GM23338 (cell line): ENCODE data around the gene RUNX3. TPM values are rescaled to one million over a fixed set of nuclear protein-coding genes. Genes with fewer than 3 reads are reported as not detected.

Experiments
- ATAC-seq: fragments of 200-7000 bp; cut with Tn5 transposase; 3 replicates; pipeline ENCODE4 v1.9.1; 2020
- DNase-seq: peaks from one replicate; pipeline ENCODE4 v3.0.0-alpha.2; 2015; ENCODE audit warnings: low spot score
- H2AFZ ChIP-seq: fragments of 200-600 bp; sonication (generic); 2 replicates; pipeline ENCODE4 v1.8.0; 2016; ENCODE audit warnings: antibody characterized with exemption, mild to moderate bottlenecking, moderate library complexity
- H3F3A ChIP-seq: fragments of 200-600 bp; sonication (generic); replicated peaks from 2 replicates; pipeline ENCODE4 v1.8.0; 2017; ENCODE audit warnings: antibody characterized with exemption, mixed run types, low read depth
- H3K27ac ChIP-seq: fragments of 200-600 bp; sonication (generic); 2 replicates; pipeline ENCODE4 v1.6.1; 2016; ENCODE audit warnings: low read depth
- H3K27me3 ChIP-seq: fragments of 200-600 bp; sonication (generic); 2 replicates; pipeline ENCODE4 v1.8.0; 2016; ENCODE audit warnings: mild to moderate bottlenecking, mixed run types, moderate library complexity; ENCODE audit not compliant: insufficient read depth
- H3K36me3 ChIP-seq: fragments of 200-600 bp; sonication (generic); 2 replicates; pipeline ENCODE4 v1.8.0; 2016; ENCODE audit warnings: mild to moderate bottlenecking; ENCODE audit not compliant: insufficient read depth
- H3K4me1 ChIP-seq: fragments of 200-600 bp; sonication (generic); 2 replicates; pipeline ENCODE4 v1.8.0; 2016; ENCODE audit warnings: mild to moderate bottlenecking, moderate library complexity; ENCODE audit not compliant: insufficient read depth
- H3K4me2 ChIP-seq: fragments of 200-600 bp; sonication (generic); 2 replicates; pipeline ENCODE4 v1.7.1; 2017; ENCODE audit warnings: mixed run types
- H3K4me3 ChIP-seq: fragments of 200-600 bp; sonication (generic); 2 replicates; pipeline ENCODE4 v1.6.1; 2016; ENCODE audit warnings: mixed run types
- H3K79me2 ChIP-seq: fragments of 200-600 bp; sonication (generic); replicated peaks from 2 replicates; pipeline ENCODE4 v1.8.0; 2017; ENCODE audit warnings: mild to moderate bottlenecking; ENCODE audit not compliant: insufficient read depth
- H3K9me2 ChIP-seq: fragments of 200-600 bp; sonication (generic); 2 replicates; pipeline ENCODE4 v1.8.0; 2017; ENCODE audit not compliant: insufficient read depth
- H4K20me1 ChIP-seq: fragments of 200-600 bp; sonication (generic); replicated peaks from 2 replicates; pipeline ENCODE4 v1.8.0; 2017; ENCODE audit warnings: mild to moderate bottlenecking; ENCODE audit not compliant: insufficient read depth
- H3K27ac Mint-ChIP-seq: 2 replicates; pipeline ENCODE4 v1.8.0; 2020; ENCODE audit warnings: inconsistent platforms, mild to moderate bottlenecking, moderate library complexity, mixed read lengths
- H3K27me3 Mint-ChIP-seq: 3 replicates; pipeline ENCODE4 v1.8.0; 2022; ENCODE audit warnings: low read depth, mild to moderate bottlenecking, moderate library complexity, mixed read lengths, inconsistent platforms; ENCODE audit not compliant: insufficient read depth, poor library complexity
- H3K36me3 Mint-ChIP-seq: 3 replicates; pipeline ENCODE4 v1.8.0; 2021; ENCODE audit warnings: low read depth, mild to moderate bottlenecking, inconsistent platforms, moderate library complexity, mixed read lengths
- H3K4me1 Mint-ChIP-seq: 3 replicates; pipeline ENCODE4 v1.8.0; 2020; ENCODE audit warnings: mild to moderate bottlenecking, inconsistent platforms, mixed read lengths
- H3K4me3 Mint-ChIP-seq: 3 replicates; pipeline ENCODE4 v1.8.0; 2021; ENCODE audit warnings: moderate library complexity, mild to moderate bottlenecking, inconsistent platforms, mixed read lengths
- H3K9me3 Mint-ChIP-seq: 3 replicates; pipeline ENCODE4 v1.8.0; 2020; ENCODE audit warnings: moderate library complexity, mild to moderate bottlenecking, inconsistent platforms, mixed read lengths
- CREB1 ChIP-seq: fragments of 250-450 bp; sonication (Bioruptor Pico); IDR thresholded peaks from 2 replicates; pipeline ENCODE4 v1.5.0; 2020; ENCODE audit warnings: low read depth, mild to moderate bottlenecking, moderate library complexity
- ETS1 ChIP-seq: IDR thresholded peaks from 2 replicates; pipeline ENCODE4 v1.6.1; 2016; ENCODE audit warnings: antibody characterized with exemption
- EZH2 ChIP-seq: fragments of 200-600 bp; sonication (generic); IDR thresholded peaks from one replicate; pipeline ENCODE4 v1.8.0; 2017; ENCODE audit warnings: antibody characterized with exemption, mild to moderate bottlenecking, low read depth; ENCODE audit not compliant: unreplicated experiment
- EZH2phosphoT487 ChIP-seq: fragments of 200-600 bp; sonication (generic); IDR thresholded peaks from one replicate; pipeline ENCODE4 v1.8.1; 2018; ENCODE audit warnings: antibody characterized with exemption; ENCODE audit not compliant: unreplicated experiment
- NANOG ChIP-seq: IDR thresholded peaks from 2 replicates; pipeline ENCODE4 v1.6.1; 2016; ENCODE audit warnings: antibody characterized with exemption, borderline replicate concordance
- POLR2AphosphoS5 ChIP-seq: IDR thresholded peaks from 2 replicates; pipeline ENCODE4 v1.6.1; 2016; ENCODE audit warnings: antibody characterized with exemption, low read depth
- REST ChIP-seq: IDR thresholded peaks from one replicate; pipeline ENCODE4 v1.6.1; 2018; ENCODE audit warnings: antibody characterized with exemption; ENCODE audit not compliant: unreplicated experiment
- STAT1 ChIP-seq: IDR thresholded peaks from one replicate; pipeline ENCODE4 v1.6.1; 2016; ENCODE audit warnings: antibody characterized with exemption; ENCODE audit not compliant: unreplicated experiment
- ZNF114 ChIP-seq: fragments of 250-450 bp; sonication (Bioruptor Pico); IDR thresholded peaks from 2 replicates; pipeline ENCODE4 v1.5.0; 2020; ENCODE audit warnings: mild to moderate bottlenecking, moderate library complexity
- ZNF331 ChIP-seq: fragments of 250-450 bp; sonication (Bioruptor Pico); IDR thresholded peaks from 2 replicates; pipeline ENCODE4 v1.5.0; 2020; ENCODE audit warnings: low read depth, mild to moderate bottlenecking, moderate library complexity
- polyA plus RNA-seq: library from polyadenylated mRNA; unstranded; fragments of >200 nt; fragmentation: Nextera tagmentation; extraction: Ambion mirVana; gene quantifications from 2 replicates; pipeline ENCODE4 v1.2.1, GENCODE V29; 2016
- total RNA-seq: library from RNA; depleted of rRNA; stranded (reverse); fragments of >200 nt; shearing (Covaris generic); gene quantifications from 2 replicates; pipeline ENCODE4 v1.2.3, GENCODE V29; 2014
- TF ChIP-seq, protein P1 (sequence below), 2 experiments: fragments of 200-600 bp in 1 of 2; sonication (generic) in 1 of 2; conservative IDR thresholded peaks; 2 replicates each; pipeline versions ENCODE4 v1.5.1 to v1.6.1; 2016 to 2017; ENCODE audit warnings: antibody characterized with exemption in 2 of 2, low read depth in 2 of 2, mild to moderate bottlenecking in 2 of 2, moderate library complexity in 1 of 2
- TF ChIP-seq, protein P2 (sequence below): fragments of 250-450 bp; sonication (Bioruptor Pico); IDR thresholded peaks from 2 replicates; pipeline ENCODE4 v1.5.0; 2020; ENCODE audit warnings: mild to moderate bottlenecking, moderate library complexity

RUNX3 gene
- total and polyA plus RNA-seq, 2 experiments from 2014 or later, result 0.23 to 0.73 TPM

- Histone ChIP-seq H3K4me1 (peaks cover 11% of the 10 kb centered on the region; the same call in 1 of the 2 replicates), H3K4me2 (no peak overlapping the region), H2AFZ (no peak overlapping the region), H3K27ac (no peak overlapping the region), H3K36me3 (no peaks in the 10 kb centered on the region), H4K20me1 (no peaks in the 10 kb centered on the region), H3F3A (no peaks in the 10 kb centered on the region), H3K27me3 (no peaks in the 10 kb centered on the region), H3K9me2 (no peaks in the 10 kb centered on the region), H3K79me2 (no peaks in the 10 kb centered on the region), H3K4me3 (no peak overlapping the region)
- Mint-ChIP-seq H3K9me3 (no peaks in the 10 kb centered on the region; the same call in 1 of the 3 replicates), H3K27me3 (peaks cover 8% of the 10 kb centered on the region), H3K4me3 (no peak overlapping the region), H3K27ac (no peak overlapping the region; the same call in 1 of the 2 replicates), H3K4me1 (peaks cover 32% of the 10 kb centered on the region), H3K36me3 (no peaks in the 10 kb centered on the region)
- DNase-seq (no peak), ATAC-seq (no peak)
- TF ChIP-seq, protein P1, sequence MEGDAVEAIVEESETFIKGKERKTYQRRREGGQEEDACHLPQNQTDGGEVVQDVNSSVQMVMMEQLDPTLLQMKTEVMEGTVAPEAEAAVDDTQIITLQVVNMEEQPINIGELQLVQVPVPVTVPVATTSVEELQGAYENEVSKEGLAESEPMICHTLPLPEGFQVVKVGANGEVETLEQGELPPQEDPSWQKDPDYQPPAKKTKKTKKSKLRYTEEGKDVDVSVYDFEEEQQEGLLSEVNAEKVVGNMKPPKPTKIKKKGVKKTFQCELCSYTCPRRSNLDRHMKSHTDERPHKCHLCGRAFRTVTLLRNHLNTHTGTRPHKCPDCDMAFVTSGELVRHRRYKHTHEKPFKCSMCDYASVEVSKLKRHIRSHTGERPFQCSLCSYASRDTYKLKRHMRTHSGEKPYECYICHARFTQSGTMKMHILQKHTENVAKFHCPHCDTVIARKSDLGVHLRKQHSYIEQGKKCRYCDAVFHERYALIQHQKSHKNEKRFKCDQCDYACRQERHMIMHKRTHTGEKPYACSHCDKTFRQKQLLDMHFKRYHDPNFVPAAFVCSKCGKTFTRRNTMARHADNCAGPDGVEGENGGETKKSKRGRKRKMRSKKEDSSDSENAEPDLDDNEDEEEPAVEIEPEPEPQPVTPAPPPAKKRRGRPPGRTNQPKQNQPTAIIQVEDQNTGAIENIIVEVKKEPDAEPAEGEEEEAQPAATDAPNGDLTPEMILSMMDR (conservative IDR thresholded peaks at IDR 0.05; ENCODE audit: low read depth in 2 of 2), result no peak
- no peak for TF ChIP-seq ZNF331 (CRISPR knock-in tag)
- TF ChIP-seq EZH2phosphoT487, result no peak
- no peak for TF ChIP-seq NANOG
- TF ChIP-seq REST, result no peak
- no peak for TF ChIP-seq STAT1
- no peak for TF ChIP-seq EZH2
- no peak for TF ChIP-seq POLR2AphosphoS5
- TF ChIP-seq CREB1, result no peak
- TF ChIP-seq, protein P2, sequence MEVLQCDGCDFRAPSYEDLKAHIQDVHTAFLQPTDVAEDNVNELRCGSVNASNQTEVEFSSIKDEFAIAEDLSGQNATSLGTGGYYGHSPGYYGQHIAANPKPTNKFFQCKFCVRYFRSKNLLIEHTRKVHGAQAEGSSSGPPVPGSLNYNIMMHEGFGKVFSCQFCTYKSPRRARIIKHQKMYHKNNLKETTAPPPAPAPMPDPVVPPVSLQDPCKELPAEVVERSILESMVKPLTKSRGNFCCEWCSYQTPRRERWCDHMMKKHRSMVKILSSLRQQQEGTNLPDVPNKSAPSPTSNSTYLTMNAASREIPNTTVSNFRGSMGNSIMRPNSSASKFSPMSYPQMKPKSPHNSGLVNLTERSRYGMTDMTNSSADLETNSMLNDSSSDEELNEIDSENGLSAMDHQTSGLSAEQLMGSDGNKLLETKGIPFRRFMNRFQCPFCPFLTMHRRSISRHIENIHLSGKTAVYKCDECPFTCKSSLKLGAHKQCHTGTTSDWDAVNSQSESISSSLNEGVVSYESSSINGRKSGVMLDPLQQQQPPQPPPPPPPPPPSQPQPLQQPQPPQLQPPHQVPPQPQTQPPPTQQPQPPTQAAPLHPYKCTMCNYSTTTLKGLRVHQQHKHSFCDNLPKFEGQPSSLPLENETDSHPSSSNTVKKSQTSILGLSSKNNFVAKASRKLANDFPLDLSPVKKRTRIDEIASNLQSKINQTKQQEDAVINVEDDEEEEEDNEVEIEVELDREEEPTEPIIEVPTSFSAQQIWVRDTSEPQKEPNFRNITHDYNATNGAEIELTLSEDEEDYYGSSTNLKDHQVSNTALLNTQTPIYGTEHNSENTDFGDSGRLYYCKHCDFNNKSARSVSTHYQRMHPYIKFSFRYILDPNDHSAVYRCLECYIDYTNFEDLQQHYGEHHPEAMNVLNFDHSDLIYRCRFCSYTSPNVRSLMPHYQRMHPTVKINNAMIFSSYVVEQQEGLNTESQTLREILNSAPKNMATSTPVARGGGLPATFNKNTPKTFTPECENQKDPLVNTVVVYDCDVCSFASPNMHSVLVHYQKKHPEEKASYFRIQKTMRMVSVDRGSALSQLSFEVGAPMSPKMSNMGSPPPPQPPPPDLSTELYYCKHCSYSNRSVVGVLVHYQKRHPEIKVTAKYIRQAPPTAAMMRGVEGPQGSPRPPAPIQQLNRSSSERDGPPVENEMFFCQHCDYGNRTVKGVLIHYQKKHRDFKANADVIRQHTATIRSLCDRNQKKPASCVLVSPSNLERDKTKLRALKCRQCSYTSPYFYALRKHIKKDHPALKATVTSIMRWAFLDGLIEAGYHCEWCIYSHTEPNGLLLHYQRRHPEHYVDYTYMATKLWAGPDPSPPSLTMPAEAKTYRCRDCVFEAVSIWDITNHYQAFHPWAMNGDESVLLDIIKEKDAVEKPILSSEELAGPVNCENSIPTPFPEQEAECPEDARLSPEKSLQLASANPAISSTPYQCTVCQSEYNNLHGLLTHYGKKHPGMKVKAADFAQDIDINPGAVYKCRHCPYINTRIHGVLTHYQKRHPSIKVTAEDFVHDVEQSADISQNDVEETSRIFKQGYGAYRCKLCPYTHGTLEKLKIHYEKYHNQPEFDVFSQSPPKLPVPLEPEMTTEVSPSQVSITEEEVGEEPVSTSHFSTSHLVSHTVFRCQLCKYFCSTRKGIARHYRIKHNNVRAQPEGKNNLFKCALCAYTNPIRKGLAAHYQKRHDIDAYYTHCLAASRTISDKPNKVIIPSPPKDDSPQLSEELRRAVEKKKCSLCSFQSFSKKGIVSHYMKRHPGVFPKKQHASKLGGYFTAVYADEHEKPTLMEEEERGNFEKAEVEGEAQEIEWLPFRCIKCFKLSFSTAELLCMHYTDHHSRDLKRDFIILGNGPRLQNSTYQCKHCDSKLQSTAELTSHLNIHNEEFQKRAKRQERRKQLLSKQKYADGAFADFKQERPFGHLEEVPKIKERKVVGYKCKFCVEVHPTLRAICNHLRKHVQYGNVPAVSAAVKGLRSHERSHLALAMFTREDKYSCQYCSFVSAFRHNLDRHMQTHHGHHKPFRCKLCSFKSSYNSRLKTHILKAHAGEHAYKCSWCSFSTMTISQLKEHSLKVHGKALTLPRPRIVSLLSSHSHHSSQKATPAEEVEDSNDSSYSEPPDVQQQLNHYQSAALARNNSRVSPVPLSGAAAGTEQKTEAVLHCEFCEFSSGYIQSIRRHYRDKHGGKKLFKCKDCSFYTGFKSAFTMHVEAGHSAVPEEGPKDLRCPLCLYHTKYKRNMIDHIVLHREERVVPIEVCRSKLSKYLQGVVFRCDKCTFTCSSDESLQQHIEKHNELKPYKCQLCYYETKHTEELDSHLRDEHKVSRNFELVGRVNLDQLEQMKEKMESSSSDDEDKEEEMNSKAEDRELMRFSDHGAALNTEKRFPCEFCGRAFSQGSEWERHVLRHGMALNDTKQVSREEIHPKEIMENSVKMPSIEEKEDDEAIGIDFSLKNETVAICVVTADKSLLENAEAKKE (CRISPR knock-in tag), result no peak
- no peak for TF ChIP-seq ZNF114 (CRISPR knock-in tag)
- TF ChIP-seq ETS1, result no peak
Observed at GRCh38 chr1:24946861-24947658, 17.0 kb upstream of the RUNX3 start.
